ENCODE results near the gene HS6ST2. TPM values are rescaled to one million over a fixed set of nuclear protein-coding genes. Genes with fewer than 3 reads are reported as not detected.
"Not testable (repeated sequence)": the region's sequence is repeated elsewhere in the genome, so short reads cannot be mapped to it uniquely, and the experiment has no call there.

HS6ST2 gene
- total RNA-seq, 1 experiment from 2014 or later, result not detected

DNA sequence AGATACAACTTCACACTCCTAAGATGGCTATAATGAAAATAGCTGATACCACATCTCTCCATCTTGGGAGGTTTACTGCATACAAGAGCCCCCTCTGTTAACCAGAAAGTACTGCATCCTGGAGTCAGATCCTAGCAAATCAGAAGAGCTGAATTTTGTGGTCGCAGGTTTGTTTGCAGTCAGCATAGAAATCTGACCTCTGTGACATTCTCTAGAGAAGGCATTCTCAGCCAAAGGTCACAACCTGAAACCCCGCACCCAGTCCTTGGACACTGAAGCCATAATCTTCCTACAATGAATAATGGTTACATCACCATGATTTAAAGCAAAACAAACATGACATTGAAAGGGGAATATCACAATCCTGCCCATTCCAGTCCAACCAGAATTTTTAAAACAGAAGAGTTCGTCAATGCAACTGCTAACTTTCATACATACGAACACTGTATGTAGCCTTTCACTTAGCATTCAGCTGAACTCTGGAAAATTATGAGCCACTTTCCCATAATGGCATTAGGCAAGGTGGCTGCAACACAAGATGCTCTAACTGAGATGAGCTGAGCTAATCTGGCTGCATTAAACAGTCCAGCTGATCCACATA is 17.6 kb downstream of the HS6ST2 start:
- DNase-seq (ENCODE audit: low spot score), result no peak

DNA sequence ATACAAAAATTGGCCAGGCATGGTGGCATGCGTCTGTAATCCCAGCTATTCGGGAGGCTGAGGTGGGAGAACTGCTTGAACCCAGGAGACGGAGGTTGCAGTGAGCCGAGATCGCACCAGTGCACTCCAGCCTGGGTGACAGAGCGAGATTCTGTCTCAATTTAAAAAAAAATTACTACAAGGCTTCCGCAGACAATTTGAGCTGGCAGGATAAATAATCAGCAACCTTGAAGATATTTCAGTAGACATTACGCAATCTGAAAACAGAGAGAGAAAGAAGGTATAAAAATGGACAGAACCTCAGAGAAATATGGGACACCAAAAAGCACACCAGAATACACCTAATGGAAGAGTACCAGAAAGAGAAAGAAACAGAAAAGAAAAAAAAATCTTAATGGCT is 25.3 kb downstream of the HS6ST2 start:
- no peak for DNase-seq (ENCODE audit: low spot score)

- DNase-seq (ENCODE audit: low spot score), result no peak
Measured at GRCh38 chrX:132924426-132924825, 34.0 kb downstream of the HS6ST2 start.

- no peak for DNase-seq (ENCODE audit: low spot score)
Measured at GRCh38 chrX:132918523-132918922, 39.9 kb downstream of the HS6ST2 start.

GRCh38 chrX:132916349-132916748 is 42.1 kb downstream of the HS6ST2 start:
- DNase-seq (ENCODE audit: low spot score), result no peak

- DNase-seq (ENCODE audit: low spot score), result peak; percentile 0
Measured at GRCh38 chrX:132909643-132910042, 48.8 kb downstream of the HS6ST2 start.

DNA sequence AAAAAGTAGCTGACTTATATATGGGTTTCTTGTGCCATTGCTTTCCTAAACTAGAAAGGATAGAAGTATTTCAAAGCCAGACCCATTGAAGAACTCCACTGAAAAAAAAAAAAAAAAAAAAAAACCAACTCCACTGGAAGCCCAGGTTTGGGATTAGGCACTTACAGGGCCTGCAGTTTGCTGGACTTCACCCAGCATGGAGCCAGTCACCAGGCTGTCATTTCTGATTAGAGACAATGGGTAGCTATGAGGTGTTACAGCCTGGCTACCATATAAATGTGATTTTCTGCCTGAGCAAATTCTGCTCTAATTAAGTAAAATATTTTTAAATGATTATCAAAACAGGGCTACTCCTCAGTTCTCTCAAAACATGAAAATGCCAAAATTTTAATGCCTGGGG is 49.5 kb downstream of the HS6ST2 start:
- no peak for DNase-seq (ENCODE audit: low spot score)

GRCh38 chrX:132900633-132901293 is 57.7 kb downstream of the HS6ST2 start:
- no peak for DNase-seq (ENCODE audit: low spot score)

DNA sequence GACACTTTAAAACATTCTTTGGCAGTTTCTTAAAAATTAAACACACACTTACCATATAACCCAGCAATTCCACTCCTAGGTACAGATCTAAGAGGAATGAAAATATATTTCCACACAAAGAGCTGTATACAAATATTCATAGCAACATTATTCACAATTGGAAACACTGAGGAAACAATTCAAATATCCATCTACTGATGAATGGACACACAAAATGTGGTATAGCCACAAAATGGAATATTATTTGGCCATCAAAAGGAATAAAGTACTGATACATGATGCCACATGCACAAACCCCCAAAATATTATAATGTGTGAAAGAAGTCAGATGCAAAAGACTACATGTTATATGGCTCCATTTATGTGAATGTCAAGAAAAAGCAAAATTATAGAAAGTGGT is 70.9 kb downstream of the HS6ST2 start:
- DNase-seq (ENCODE audit: low spot score), result no peak

GRCh38 chrX:132883358-132883915 is 75.0 kb downstream of the HS6ST2 start:
- no peak for DNase-seq (ENCODE audit: low spot score)

DNA sequence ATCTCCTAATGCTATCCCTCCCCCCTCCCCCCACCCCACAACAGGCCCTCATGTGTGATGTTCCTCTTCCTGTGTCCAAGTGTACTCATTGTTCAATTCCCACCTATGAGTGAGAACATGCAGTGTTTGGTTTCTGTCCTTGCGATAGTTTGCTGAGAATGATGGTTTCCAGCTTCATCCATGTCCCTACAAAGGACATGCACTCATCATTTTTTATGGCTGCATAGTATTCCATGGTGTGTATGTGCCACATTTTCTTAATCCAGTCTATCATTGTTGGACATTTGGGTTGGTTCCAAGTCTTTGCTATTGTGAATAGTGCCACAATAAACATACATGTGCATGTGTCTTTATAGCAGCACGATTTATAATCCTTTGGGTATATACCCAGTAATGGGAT is 77.7 kb downstream of the HS6ST2 start:
- DNase-seq (ENCODE audit: low spot score), result not testable (repeated sequence)

- no peak for DNase-seq (ENCODE audit: low spot score)
Measured at GRCh38 chrX:132877954-132878536, 80.4 kb downstream of the HS6ST2 start.

- DNase-seq (ENCODE audit: low spot score), result no peak
Measured at GRCh38 chrX:132876523-132877338, 81.7 kb downstream of the HS6ST2 start.

- no peak for DNase-seq (ENCODE audit: low spot score)
Measured at GRCh38 chrX:132875650-132876522, 82.5 kb downstream of the HS6ST2 start.

DNA sequence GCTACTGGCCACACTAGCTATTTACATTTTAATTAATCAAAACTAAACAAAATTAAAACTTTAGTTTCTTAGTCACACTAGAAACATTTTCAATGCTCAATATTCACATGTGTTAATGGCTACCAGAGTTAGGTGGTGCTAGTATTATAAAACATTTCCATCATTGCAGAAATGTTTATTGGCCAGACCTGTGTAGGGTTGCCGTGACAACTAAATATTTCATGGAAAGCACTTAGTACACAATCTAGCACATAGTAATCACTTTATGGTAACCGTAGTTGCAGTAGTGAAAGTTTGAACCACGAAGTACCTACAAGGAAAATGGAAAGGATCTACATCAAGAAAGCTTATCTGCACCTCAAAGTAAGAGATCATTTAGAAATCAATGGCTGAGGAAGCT is 95.9 kb downstream of the HS6ST2 start:
- no peak for DNase-seq (ENCODE audit: low spot score)

GRCh38 chrX:132861076-132861475 is 97.4 kb downstream of the HS6ST2 start:
- DNase-seq (ENCODE audit: low spot score), result no peak

GRCh38 chrX:132860200-132860599 is 98.2 kb downstream of the HS6ST2 start:
- no peak for DNase-seq (ENCODE audit: low spot score)

- DNase-seq (ENCODE audit: low spot score), result no peak
Measured at GRCh38 chrX:132858018-132858417, 100.4 kb downstream of the HS6ST2 start.

DNA sequence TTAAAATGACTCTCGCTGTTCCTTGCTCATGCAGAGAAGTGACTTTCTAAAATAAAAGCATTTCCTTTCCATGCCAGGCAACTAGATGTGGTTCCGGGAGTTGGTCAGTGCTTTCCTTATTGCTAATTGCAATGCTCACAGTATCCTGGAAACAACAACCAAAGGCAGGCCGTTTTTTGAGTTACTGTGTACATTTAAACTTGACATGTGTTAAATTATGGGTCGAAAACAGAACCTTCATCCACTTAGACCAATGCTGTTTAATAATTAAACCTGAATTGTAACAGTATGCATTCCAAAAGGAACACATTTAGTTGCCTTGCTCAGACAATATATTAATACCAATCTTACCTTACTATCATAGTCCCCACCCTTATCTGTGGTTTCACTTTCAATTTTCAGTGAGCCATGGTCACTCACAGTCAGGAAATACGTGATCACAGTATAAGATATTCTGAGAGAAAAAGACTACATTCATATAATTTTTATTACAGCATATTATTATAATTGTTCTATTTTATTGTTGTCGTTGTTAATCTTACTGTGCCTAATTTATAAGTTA is 102.6 kb downstream of the HS6ST2 start:
- DNase-seq (ENCODE audit: low spot score), result no peak

DNA sequence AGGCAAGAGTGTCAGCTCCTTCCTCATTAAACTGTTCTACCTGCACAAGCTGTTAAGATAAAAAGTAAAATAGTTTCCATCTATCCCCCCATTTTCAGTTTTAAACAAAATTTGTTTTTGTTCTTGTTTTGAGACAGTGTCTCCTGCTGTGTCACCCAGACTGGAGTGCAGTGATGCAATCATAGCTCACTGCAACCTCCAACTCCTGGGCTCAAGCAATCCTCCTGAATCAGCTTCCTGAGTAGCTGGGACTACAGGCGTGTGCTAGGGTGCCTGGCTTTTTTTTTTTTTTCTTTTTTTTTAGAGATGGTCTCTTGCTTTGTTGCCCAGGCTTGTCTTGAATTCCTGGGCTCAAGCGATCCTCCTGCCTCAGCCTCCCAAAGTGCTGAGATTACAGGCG is 105.4 kb downstream of the HS6ST2 start:
- no peak for DNase-seq (ENCODE audit: low spot score)

Measured in A172 (cell line).